HG03378 (cell line): ENCODE results near the gene COX8A.
A peak's percentile ranks its signal among the peaks of the same experiment; 100 is the strongest.
"Not testable (repeated sequence)": the region's sequence is repeated elsewhere in the genome, so short reads cannot be mapped to it uniquely, and the experiment has no call there.

Experiments used
- ATAC-seq: cut with Tn5 transposase; IDR thresholded peaks from one replicate; pipeline ENCODE4 v1.9.1; 2021; ENCODE audit warnings: mild to moderate bottlenecking, moderate library complexity; ENCODE audit not compliant: unreplicated experiment

The COX8A gene

DNA sequence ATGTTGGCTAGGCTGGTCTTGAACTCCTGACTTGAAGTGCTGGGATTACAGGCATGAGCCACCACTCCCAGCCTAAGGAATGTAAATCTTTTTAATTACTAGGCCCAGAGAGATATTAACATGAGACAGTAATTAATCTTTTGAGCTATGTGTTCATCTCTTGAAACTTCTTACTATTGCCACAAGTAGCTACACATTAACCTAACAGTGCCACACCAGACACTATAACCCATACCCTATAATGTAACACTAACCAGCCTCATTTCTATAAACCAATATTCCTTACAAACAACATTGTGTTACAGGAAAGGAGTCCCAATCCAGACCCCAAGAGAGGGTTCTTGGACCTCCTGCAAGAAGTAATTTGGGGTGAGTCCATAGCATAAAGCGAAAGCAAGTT is 8.0 kb upstream of the COX8A start:
- ATAC-seq, result no peak

DNA sequence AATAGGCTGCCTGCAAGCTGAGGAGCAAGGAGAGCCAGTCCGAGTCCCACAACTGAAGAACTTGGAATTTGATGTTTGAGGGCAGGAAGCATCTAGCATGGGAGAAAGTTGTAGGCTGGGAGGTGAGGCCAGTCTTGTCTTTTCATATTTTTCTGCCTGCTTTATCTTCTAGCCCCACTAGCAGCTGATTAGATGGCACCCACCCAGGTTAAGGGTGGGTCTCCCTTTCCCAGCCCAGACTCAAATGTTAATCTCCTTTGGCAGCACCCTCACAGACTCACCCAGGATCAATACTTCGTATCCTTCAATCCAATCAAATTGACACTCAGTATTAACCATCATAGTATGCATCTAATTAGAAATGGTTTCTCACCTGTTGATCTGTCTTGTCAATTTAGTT is 5.0 kb upstream of the COX8A start:
- ATAC-seq, result no peak

DNA sequence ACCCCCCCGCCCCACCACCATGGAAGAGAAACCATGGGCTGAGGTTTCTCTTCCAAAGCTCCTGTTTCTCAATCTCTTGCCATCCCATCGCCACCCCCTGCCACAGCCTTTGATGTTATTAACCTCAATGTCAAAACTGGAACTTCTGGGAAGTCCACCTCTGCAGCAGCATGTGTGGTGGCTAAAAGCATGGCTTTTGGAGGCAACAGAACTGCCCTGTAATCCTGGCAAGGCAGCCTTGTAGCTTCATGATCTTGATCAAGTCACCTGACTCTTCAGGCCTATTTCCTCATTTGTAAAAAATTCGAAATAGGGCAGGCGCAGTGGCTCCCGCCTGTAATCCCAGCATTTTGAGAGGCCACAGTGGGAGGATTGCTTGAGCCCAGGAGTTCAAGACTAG is 3.5 kb upstream of the COX8A start:
- ATAC-seq, result no peak

DNA sequence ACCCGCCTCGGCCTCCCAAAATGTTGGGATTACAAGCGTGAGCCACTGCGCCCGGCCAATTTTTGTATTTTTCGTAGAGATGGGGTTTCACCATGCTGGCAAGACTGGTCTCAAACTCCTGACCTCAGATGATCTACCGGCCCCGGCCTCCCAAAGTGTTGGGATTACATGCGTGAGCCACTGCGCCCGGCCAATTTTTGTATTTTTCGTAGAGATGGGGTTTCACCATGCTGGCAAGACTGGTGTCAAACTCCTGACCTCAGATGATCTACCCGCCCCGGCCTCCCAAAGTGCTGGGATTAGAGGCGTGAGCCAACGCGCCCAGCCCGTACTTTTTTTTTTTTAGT is 535 bp upstream of the COX8A start:
- ATAC-seq, result not testable (repeated sequence)

DNA sequence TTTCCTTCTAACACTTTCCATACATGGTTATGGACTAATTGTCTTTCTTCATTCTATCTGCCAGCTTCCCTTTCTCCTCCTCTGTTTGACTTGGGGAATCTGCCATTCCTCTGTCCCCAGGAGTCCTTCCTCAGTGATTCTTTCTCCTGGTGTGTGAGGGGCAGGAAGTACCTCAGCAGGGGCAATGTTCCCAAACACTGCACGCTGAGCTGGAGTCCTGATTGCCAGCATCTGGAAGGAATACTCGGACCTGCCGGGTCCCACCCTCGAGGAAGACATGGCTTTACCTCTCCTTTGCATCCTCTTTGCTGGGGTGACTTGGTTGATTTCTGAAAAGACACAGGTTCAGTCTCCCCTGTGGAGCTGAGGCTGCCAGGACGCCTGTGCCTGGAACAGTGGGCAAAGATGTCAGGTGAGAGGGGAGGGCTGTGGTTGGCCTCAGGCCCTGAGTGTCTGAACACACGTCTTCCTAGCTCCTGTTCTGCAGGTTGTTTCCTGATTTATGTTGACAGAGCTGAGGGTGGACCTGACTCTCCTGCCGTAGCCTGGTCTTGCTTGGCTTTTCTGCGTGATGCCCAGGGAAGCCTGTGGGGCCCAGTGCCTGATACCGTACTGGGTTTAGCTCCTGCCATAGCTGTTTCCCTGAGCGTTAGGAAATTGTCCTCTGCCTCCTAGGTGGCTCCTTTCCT is 4.3 kb downstream of the COX8A start:
- ATAC-seq, result no peak

DNA sequence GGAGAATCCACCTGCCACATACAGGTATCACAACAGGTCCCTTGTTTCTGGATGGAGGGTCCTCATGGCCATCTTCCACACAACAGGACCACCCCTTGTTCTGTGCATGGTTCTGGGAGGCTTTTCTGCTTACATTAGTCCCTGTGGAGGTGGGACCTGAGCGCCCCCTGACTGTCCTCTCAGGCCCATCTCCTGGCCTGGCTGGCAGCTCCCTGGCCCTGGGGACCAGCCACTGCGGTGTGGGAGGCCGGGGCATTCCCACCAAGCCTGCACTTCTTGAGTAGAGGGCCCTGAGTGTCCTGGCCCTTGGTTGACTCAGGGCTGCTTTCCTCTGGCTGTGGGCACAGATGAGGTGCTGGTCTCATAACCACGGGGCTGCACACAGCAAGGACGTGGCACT is 5.0 kb downstream of the COX8A start:
- ATAC-seq, result no peak

DNA sequence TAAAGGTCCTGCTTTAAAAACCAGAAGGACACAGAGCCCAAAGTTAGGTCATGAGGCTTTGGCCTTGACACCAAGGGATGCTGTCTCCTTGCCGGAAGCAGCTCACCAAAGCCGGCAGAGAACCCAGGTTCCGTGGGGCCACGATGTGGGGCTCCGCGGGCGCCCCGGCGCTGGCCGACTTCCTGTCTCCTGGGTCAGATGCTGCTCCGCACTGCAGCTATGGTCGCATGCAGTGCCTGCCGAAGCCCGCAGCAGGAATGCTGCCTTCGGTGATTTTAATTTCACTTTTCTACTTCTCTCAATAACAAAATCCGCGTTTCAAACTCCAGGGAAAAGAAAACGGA is 11.4 kb downstream of the COX8A start:
- ATAC-seq, result no peak

DNA sequence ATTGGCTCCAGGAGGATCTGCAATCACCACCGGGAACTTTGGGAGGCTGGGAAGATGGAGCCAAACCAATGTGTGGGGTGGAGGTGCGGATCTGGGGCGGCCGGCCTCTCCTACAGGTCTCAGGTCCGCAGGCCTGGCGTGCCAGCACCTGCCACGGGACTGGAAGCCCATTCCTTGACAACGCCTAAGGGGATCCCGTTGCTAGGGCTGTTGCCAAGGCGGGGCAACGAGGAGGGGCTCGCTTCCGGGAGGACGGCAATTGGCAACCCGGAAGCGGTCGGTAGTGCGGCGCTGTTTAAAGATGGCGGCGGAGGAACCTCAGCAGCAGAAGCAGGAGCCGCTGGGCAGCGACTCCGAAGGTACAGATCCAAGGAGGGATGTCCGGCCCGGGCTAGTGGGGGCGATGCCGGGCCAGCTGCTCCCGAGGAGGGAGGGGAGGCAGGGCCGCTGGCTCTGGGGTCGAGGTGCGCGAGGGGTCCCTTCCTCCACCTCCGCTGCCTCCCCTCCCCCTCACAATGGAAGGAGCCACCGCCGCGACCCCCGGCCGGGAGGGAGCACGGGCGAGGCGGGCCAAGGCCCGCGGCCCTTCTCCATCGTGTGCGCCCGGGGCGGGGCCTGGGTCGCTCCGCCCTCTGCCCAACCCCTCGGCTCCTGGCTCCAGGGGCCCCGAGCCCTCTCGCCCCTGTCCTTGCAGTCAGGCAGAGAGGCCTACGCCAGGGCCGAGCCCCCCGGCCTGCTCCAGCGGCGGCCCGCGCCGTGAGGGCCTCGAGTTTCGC is 11.9 kb downstream of the COX8A start, which contains the start of gene OTUB1:
Gene OTUB1 (plus strand): TSS at position 283 of the 776 bp plus-strand sequence. CDS start 19 bp downstream, at position 302.
- ATAC-seq, result peak; percentile 70

DNA sequence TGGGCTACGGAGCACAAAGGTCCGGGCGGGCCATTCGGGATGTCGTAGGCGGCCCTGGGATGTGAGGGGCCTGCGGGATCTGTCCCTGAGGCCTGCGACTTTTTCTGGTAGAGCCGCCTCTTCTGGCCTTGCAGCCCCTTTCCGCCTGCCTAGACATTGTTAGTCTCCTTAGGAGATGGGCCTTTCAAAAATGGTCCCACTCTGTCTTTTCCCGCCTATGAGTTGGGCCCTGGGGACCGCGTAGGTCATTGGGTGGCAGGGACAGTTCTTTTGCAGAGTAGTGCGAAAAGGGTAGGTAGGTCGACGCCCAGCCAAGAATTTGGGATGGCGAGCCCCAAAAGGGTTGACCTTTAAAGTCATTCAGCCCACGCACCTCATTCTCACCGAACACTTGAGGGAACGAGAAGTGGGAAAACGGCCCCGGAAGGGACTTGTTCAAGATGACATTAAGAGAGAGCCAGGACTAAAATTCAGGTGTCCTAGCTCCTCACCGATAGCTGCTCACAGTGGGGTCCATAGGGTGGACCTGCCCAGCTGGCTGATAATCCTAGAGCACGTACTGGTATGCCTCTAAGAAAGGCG is 12.6 kb downstream of the COX8A start:
- ATAC-seq, result no peak

DNA sequence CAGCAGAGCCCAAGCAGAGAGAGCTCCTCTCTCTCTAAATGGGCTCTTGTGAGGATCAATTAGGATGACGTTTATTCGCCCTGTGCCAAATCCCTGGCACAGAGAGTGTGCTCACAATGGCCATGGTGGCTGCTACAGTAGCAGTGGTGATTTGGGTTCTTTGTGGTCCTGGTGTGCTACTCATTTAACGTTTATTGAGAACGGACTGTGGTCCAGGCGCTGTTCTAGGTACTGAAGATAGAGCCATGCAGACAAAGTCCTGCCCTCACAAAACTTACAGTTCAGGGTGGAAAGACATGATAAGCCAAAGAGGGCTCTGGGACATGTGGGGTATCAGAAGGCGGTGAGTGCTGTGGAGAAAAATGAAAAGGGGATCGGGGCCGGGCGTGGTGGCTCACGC is 17.1 kb downstream of the COX8A start:
- no peak for ATAC-seq

DNA sequence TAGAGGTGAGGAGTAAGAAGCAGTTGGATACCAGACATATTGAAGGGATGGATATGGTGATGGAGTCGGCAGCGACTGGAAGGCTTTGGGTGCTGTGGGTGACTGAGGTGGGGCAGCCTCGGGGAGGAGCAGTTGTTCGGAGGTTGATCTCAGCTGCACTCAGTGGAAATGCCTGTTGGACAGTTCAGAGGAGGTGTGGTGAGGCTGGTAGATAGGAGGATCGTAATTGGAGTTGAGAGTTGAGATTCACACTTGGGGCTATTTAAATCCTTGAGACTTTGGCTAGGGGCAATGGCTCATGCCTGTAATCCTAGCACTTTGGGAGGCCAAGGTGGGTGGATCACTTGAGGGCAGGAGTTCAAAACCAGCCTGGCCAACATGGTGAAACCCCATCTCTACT is 18.7 kb downstream of the COX8A start:
- no peak for ATAC-seq

DNA sequence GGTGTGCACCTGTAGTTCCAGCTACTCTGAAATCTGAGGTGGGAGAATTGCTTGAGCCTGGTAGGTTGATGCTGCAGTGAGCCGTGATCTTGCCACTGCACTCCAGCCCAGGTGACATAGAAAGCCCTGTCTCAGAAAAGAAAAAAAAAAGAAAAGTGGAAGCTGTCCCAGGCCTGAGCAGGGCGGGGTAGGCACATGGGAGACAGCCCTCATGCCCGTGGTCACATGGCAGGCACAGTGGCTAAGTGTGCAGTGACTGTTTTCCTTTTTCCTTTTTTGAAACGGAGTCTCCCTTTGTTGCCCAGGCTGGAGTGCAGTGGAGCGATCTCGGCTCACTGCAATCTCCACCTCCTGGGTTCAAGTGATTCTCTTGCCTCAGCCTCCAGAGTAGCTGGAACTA is 19.6 kb downstream of the COX8A start:
- ATAC-seq, result no peak

DNA sequence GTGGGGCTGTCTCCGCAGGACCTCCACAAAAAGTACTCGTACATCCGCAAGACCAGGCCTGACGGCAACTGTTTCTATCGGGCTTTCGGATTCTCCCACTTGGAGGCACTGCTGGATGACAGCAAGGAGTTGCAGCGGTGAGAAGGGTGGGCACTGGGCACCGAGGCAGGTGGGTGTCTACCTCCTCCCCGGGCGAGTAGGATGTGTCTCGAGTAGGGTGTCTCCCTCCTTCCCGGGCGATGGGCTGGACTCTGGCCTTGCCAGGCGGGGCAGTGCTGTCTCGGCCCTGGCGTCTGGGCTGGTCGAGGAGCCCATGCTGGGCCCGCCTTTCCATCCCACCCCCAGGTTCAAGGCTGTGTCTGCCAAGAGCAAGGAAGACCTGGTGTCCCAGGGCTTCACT is 22.1 kb downstream of the COX8A start:
- ATAC-seq, result no peak

DNA sequence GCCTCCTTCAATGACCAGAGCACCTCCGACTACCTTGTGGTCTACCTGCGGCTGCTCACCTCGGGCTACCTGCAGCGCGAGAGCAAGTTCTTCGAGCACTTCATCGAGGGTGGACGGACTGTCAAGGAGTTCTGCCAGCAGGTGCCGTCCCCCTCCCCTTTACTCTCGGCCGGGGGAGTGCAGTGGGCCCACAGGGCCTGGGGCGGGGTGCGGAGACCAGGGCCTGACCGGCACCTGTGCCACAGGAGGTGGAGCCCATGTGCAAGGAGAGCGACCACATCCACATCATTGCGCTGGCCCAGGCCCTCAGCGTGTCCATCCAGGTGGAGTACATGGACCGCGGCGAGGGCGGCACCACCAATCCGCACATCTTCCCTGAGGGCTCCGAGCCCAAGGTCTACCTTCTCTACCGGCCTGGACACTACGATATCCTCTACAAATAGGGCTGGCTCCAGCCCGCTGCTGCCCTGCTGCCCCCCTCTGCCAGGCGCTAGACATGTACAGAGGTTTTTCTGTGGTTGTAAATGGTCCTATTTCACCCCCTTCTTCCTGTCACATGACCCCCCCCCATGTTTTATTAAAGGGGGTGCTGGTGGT is 22.8 kb downstream of the COX8A start:
- no peak for ATAC-seq

DNA sequence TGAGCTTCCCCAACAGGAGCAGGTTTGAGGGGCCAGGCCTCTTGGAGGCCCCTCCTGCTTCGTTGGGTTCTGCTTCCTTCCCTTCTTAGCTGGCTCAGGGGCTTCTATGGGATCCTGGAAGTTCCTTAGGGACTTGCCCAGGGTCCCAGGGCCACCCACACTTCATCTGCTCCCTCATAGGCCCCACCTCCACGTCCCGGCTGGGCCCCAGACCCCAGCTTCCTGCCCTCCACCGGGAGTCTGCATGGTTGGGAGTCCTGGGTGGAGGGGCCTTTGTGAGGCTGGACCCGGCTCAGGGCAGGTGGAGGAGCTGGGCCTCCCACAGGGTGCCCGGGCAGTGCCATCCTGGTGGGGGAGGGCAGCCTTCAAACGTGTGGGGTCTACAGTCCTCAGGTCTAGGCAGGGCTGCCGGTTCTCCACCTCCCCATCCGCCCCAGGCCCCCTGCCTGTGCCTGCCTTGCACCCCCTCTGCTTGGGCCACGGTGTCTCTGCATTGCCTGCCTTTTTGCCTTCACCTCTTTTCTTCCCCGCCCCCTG is 23.4 kb downstream of the COX8A start:
- ATAC-seq, result no peak

DNA sequence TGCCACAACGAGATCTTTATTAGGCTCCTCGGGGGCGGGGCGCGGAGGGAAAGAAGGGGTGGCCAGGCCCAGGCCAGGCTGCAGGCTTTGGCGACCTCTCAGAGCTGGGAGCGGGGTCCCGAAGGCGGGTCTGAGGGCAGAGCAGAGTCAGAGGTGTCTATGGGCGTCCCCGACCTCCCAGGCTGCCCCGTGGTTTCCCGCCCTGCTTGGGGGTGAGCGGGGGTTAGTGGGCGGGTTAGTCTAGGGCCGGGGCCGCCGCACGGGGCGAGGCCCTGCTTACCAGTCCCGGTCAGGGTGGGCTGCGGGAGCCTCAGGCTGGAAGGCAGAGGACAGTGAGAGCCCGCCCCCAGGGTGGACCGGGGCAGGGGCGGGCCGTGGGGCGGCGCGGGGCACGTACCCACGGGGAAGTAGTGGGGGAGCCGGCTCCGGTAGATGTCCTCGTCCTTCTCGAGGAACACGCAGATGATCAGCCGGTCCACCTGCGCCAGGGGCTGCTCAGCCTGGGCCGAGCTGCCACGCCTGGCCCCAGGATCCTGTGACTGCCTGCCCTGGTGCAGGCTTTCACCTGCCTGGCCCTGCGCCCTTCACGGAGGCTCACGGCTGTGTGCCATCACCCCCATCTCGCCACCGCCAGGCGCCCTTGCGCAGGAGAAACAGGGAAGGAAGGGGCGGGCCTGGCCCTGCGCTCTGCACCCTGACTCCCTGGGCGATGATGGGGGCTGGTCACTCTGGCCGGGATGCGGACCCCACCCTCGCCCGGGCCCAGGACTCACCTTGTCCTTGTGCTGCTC is 24.3 kb downstream of the COX8A start:
- ATAC-seq, result no peak

DNA sequence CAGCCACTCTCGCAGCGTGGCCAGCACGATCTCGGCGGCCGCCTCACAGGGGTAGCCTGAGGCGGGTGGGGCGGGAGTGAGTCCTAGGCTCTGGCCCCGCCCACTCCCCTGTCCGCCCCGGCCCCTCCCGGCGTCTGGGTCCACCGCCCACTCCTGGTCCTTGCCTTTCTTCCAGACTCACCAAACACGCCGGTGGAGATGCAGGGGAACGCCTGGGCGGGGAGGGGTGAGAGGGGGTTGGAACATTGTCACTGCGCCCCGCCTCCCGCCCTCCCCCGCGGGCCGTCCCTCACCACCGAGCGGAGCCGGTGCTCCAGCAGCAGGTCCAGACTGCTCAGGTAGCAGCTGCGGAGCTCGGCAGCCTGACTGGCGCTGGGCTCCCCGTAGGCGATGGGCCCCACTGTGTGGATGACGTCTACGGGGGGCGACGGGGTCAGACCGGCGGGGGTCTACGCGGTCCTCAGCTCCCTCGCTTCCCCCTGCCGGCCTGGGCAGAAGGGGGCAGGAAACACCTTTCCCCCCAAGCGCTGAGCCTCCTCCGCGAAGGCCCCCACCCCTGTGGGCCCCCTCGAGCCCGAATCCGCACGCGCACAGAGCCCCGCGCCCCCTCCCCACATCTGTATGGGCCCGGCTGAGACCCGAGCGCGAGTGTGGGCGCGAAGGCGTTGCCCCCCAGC is 25.1 kb downstream of the COX8A start:
- ATAC-seq, result no peak

DNA sequence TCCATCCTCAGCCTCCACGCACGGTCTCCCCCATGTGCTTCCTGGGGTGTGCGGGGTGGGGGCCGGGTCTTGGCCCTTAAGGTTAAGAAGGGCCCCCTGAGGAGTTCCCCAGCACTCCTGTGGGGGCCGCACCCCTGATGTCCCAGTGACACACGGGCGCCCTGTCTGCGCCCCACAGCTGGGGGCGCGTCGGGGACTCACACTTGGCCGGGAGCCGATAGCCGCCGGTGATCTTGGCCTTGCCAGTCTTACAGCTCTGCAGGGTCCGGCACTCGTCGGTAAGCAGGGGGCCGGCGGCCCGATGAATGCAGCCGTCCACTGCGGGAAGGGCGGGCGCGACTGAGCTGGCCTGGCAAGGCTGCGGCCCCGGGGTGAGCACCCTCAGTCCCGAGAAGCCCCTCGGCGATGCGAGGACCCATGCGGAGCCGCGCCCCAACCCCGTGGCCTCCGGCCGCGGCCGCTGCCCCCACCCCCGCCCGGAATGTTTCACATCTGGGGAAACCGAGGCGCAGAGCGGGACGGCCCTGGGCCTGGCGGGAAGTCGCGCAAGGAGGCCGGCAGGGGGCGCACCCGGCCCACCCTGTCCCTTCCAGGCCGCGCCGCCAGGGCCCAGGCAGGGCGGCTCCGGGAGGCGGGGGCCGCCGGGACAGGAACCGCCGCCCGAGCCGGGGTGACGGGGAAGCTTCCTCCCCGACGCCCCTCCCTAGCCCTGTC is 25.8 kb downstream of the COX8A start:
- ATAC-seq, result no peak

DNA sequence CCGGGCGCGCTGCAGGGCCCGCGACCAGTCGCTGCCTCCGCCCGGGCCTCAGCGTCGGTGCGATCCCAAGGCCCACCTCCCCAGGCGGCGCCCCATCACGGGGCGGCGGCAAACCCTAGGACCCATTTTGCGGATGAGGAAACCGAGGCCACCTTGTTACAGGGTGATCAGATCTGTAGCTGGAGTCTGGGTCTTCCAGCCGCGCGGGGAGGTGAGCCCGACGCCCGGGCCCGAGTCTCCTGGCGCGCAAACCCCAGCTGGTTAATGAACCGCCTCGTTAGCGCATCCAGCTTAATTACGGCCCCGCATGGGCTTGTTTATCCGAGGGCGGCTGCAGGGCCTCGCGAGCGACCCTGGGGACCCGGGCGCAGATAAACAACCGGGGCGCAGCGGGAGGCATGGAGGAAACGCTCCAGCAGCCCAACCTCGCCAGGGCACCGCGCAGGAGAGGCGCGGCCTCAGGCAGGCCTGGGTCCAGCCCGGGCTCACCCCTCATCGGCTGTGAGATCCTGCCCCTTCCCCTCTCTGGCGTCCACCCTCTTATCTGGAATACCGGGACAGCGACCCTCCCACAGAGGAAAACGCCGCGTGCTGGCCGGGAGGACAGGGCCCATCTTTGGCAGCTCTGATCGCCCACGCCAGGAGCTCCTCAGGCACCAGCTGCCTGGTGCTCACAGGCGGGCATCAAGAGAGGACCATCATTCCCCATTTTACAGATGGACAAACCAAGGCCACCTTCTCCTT is 26.5 kb downstream of the COX8A start:
- no peak for ATAC-seq
